Measurements from ENCODE around the gene PAFAH2.

Gene PAFAH2

DNA sequence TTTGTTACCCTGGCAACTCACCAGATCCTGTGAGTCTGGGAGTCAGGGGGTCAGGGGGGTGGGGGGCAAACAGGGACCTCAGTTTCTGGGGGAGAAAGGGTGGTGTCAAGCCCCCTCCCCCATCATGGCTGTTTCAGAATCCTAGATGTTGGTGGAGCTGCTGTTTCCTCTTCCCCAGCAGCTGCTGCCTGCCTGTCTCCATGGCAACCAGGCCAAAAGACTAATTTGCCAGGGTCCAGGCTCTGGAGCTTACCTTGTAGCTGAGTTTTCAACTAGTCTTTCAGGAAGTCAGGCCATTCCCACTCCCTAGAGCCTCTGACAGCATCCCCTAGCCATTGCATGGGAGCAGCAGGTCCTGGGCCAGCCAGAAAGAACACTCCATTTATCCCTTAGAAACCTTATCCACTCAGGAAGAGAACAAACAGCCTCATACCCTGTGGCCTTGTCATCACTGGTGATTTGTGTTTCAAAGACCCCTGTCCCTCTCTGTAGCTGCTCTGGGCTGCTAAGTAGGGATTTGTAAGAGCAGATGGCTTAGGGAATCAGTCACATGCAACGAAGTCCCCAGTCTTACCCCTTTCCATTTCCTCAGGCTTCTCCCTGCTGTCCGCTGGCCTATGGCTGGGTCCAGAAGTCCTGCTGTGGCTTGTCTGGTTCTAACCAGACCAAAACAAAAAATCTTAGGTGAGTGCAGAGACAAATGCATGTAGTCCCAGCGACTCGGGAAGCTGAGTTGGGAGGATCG is 70.2 kb downstream of the PAFAH2 start:
- no peak for DNase-seq

DNA sequence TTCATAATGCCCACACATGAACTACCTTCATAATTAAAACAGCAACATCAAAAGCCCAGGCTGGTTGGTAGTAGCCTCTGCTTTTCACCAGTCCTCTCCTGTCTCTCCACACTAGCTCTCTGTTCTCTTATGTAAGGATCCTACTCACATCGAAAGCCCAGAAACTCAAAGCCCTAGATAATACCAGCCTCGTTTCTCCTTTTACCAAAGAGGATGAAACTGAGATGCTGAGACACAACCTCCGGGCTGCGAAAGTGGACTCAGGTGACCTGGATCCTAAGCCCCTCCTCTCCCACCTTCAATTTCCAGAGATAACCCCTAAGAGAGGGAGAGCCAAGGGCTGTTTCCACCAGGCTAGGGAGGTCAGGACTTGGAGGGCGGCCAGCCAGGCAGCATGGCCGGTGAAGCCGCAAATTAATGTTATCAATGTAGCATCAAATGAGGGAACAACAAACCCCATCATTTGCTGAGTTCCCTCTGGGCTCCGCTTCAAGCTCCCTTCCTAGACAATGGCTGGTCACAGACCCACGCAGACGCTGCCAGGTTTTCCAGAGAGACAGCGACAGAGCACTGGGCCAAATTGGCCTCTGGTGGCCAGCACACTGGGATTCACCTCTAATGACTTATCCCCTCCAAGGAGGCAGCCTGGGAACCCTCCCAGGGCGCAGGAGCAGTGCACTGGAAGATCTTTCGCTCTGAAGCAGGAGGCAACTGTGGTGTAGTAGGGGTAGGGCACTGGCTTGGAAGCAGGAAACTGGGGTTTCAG is 70.9 kb downstream of the PAFAH2 start:
- no peak for DNase-seq

DNA sequence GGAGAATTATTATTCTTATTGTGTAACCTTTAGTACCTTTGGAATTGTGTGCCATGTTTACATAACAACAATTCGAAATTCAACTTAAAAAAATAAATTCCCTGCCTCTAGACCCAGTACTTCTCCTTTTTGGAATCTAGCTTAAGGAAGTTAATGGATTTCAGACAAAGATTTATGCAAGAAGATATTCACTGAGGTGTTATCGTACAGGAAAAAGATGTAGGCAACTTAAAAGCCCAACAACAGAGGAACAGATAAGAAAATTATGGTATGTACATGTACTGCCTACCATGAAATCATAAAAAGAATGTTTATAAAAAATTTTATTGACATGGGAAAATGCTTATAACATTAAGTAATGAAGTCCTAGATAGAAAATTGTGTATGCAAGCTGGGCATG is 73.4 kb downstream of the PAFAH2 start:
- DNase-seq: no peak

DNA sequence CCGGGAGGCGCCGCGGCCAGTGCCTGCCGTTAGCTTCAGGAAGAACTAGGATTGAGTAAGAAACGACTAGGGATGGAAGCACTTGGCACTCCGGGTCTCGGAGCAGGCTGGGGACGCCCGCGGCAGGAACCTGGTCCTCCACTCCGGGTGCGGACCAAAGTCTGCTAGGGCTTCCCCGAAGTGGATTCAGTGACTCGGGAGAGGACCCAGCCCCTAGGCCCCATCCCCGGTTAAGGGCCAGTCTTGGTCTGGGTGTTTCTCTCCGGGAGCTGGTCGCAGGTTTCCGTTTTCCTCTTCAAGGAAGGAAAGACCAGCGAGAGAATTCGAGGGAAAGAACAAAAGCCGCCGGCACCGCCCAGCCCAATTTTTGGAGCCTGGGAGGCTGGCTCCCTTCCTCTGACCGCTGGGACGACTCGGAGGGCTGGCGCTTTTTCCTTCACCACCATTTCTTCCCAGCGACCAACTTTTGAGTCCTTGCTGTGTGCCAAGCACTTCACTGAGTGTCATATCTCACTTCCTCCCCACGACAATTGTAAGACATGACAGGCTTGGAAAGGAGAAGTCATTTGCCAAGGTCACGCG is 74.8 kb downstream of the PAFAH2 start:
- DNase-seq: no peak

DNA sequence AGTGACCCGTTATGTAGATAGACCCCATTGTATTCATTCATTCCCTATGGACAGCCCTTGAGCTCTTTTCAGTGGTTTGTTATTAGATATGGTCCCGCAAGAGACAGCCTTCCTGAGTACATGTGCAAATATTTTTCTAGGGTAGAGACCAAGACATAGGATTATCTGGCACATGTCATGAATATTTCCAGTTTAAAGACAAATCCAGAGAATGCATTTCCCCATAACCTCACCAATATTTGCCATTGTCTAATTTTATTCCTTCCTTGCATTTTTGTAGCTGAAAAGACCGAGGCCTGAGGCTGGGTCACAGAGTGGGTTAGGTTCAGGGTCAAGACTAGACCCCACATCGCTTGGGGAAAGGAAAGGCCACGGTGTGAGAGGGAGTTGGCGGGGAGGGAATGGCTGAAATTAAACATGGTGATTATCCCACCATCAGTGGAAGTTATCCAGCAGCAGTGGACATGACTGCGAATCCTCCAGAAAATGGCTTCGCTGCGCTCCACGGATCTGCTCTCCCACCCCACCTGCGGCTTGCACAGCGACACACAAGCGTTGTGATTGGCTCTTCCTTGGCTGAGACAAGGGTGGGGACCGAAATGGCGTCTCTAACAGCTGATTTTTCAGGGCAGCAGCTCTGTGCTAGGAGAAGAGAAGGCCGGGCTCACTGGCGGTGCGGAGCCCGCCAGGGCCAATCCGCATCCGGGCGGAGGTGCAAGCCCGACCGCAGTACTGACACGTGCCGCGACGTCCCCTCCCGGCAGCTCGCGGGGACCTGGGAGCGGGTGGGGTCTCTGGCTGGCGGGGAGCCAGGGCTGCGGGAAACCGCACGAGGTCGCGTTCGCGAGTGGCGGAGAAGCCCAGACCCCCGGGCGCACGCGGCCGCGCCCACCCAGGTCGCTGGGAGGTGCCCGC is 75.5 kb downstream of the PAFAH2 start:
- peak; percentile 34 for DNase-seq

DNA sequence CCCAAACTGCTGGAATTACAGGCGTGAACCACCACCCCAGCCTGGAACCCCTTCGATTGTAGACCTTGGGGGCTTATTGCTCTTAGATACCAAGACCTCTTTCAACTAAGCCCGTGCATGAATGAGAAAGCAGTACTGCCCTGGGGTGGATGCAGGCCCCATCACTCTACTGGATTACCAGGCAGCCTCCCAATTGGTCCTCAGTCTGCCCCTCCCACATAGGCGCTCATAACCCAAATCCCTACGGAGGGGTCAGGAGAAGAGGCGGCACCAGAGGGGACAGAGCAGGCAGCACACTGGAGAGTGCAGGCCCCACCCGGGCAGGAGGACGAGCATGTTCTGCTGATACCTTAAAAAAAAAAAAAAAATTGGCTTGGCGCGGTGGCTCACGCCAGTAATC is 79.2 kb downstream of the PAFAH2 start:
- no peak for DNase-seq

DNA sequence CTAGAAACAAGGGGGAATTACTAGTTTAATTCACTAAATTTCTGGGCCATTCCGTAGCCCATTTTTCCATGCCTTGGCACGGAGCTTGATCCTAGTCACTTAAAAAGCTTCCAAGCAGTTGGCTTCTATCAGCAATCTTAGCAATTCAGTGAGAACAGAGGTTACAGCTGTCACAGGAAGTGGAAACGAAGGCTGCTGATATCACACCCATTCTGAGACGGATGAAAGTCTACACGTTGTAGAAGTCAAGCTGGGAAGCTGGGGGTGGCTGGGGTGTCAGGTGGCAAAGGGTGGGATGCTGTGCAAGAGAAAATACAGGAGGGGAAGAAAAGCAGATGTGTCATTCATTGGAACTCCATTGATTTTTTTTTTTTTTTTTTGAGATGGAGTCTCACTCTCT is 79.9 kb downstream of the PAFAH2 start:
- no peak for DNase-seq

DNA sequence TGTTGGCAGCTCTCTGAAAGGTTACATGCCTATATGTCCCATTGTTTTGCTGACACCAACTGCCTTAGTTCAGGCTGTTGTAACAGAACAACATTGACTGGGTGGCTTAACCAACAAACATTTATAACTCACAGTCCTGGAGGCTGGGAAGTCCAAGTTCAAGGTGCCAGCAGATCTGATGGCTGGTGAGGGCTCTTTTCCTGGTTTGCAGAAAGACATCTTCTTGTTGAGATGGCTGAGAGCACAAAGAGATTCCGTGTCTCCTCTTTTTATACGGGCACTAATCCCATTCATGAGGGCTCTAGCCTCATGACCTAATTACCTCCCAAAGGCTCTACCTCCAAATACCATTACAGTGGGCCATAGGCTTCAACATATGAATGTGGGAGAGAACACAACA is 81.4 kb downstream of the PAFAH2 start:
- DNase-seq: no peak

DNA sequence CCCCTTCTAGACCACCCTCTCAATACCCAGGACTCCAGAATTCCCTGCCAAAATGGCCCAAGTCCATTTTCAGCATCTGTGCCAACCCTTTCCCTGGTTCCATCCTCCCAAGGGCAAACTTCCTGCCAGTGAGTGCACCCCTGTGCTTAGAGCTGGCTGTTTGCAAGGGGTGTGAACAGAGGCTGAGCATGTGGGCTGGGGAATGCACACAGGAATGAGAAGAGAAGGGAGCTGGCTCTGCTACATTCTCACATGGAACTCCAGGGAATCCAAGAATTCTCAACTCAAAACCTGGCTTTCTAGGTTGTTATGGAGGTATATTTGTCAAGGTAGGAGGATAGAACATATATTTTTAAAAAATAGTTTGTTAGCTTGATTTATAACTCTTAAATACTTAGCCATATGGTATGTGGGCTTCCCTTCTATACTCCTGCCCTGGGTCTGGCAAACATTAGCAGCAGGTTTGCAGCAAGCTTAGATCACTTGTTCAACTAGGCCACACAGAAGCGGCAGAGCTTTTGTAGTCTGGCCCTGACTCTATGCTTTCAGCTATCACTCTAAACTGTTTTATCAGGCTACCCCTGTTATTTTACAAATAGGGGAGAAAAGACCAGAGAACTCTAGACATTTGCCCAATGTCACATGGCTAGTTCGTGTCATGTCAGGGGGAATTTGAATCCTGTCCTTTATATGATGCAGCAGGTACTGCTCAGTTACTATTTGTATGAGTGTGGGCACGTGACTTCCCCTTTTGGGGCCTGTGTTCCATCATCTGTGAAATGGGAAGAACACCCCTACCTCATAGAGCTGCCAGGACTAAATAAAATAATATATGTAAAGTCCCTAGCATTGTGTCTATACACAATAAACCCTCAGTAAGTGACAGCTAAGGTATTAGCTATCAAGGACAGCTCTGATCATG is 83.5 kb downstream of the PAFAH2 start:
- no peak for DNase-seq

DNA sequence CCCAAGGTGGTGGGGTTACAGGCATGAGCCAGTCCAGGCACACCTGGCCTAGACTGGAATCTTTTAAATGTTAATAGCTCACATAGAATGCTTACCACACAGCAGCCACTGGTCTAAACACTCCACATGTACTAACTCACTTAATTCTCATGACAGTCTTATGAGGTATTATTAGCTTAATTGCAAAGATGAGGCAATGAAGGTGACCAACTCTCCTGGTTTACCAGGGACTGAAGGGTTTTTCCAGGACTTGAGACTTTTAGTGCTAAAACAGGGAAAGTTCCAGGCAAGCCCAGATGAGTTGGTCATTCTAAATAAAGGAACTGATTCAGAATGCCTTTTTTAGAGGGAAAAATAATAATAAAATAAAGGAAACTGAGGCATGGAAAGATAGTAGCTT is 84.7 kb downstream of the PAFAH2 start:
- no peak for DNase-seq

DNA sequence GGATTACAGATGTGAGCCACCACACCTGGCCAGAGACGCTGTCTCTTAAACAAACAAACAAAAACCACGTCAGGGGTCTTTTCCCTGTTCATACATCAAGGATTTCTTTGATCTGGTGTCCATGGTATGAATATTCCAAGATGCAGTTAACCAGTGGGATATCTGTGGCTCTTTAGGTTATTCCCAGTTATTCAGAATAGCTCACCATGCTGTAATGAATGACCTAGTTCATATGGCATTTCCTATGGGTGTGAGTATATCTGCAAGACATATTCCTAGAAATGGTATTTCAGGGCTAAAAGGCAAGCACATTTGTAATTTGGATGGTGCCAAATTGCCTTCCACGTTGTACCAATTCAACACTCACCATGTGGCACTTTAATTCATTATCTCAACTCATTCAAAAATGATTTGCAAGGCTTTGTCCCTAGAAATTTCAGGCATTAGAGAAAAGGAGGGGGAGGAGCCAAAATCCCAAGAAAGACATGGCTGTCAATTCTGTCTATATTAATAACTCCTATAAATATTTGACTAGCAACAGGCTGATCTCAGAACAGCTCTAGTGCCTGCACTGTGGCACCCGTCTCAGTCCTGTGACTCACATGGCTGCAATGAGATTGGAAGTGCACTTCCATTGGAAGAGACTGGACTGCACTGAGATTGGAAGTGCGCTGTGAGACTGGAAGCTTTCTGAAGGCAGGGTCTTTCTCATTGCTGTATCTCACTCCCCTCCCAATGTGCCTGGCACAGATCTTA is 85.6 kb downstream of the PAFAH2 start:
- no peak for DNase-seq

DNA sequence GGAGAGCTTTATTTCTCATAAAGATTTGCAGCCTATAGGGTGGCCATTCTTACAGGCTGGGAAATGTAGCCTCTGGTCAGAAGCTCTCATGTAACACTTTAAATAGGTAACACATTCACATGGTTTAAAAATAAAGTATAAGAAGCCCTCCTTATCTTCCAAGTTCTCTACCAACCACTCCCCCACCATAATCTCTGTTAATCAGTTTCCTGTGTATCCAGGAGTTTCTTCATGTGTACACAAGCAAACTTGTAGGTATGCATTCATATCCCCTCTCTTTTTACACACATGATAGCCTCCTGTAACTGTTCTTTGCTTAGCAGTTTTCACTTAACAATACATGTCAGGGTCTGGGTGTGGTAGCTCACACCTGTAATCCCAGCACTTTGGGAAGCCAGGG is 86.7 kb downstream of the PAFAH2 start:
- DNase-seq: no peak

Data from stimulated activated naive CD4-positive, alpha-beta T cell treated with Interleukin-2 at 50 U/mL for 16 hours (primary cell).